ENCODE data around the gene MCTP2.

MCTP2 gene

GRCh38 chr15:94287794-94288246, 56.5 kb downstream of the MCTP2 start:
- peaks cover 15% of the 10 kb centered on the region for H3K4me1 Mint-ChIP-seq
- no peaks in the 10 kb centered on the region for H3K36me3 Mint-ChIP-seq (ENCODE audit: low read depth)
- H3K27ac Mint-ChIP-seq = peak overlapping the region in 1 of 3 experiments; percentile 87
- no peak overlapping the region for H3K4me3 Mint-ChIP-seq
- no peak for TF ChIP-seq CTCF (IDR thresholded peaks at IDR 0.05; ENCODE audit: unreplicated experiment in 3 of 3)
- H3K9me3 Mint-ChIP-seq = peaks cover 24% of the 10 kb centered on the region
- H3K27me3 Mint-ChIP-seq (ENCODE audit: low read depth) = no peaks in the 10 kb centered on the region

- no peaks in the 10 kb centered on the region for H3K27me3 Mint-ChIP-seq (ENCODE audit: low read depth)
- H3K27ac Mint-ChIP-seq = no peak overlapping the region
- no peak overlapping the region for H3K4me3 Mint-ChIP-seq
- peaks cover 24% of the 10 kb centered on the region for H3K9me3 Mint-ChIP-seq
- no peaks in the 10 kb centered on the region for H3K36me3 Mint-ChIP-seq (ENCODE audit: low read depth)
- TF ChIP-seq CTCF (IDR thresholded peaks at IDR 0.05; ENCODE audit: unreplicated experiment in 3 of 3) = no peak
- H3K4me1 Mint-ChIP-seq = peaks cover 21% of the 10 kb centered on the region
Observed at GRCh38 chr15:94290730-94291129, 59.4 kb downstream of the MCTP2 start.

GRCh38 chr15:94293411-94294402, 62.3 kb downstream of the MCTP2 start:
- peaks cover 18% of the 10 kb centered on the region for H3K4me1 Mint-ChIP-seq
- H3K4me3 Mint-ChIP-seq = no peak overlapping the region
- no peaks in the 10 kb centered on the region for H3K36me3 Mint-ChIP-seq (ENCODE audit: low read depth)
- H3K27me3 Mint-ChIP-seq (ENCODE audit: low read depth) = no peaks in the 10 kb centered on the region
- H3K27ac Mint-ChIP-seq = peak overlapping the region in 1 of 3 experiments; percentile 37
- no peak for TF ChIP-seq CTCF (IDR thresholded peaks at IDR 0.05; ENCODE audit: unreplicated experiment in 3 of 3)
- peaks cover 16% of the 10 kb centered on the region for H3K9me3 Mint-ChIP-seq

- Mint-ChIP-seq H3K27ac (no peak overlapping the region), H3K27me3 (ENCODE audit: low read depth) (no peaks in the 10 kb centered on the region), H3K4me1 (peaks cover 18% of the 10 kb centered on the region), H3K36me3 (ENCODE audit: low read depth) (no peaks in the 10 kb centered on the region), H3K4me3 (no peak overlapping the region), H3K9me3 (peaks cover 11% of the 10 kb centered on the region)
- no peak for TF ChIP-seq CTCF (IDR thresholded peaks at IDR 0.05; ENCODE audit: unreplicated experiment in 3 of 3)
Observed at GRCh38 chr15:94294556-94294955, 63.2 kb downstream of the MCTP2 start.

GRCh38 chr15:94295275-94295674, 63.9 kb downstream of the MCTP2 start:
- Mint-ChIP-seq H3K27me3 (ENCODE audit: low read depth) (no peaks in the 10 kb centered on the region), H3K36me3 (ENCODE audit: low read depth) (no peaks in the 10 kb centered on the region), H3K27ac (no peak overlapping the region), H3K9me3 (peaks cover 9% of the 10 kb centered on the region), H3K4me3 (no peak overlapping the region), H3K4me1 (peaks cover 18% of the 10 kb centered on the region)
- TF ChIP-seq CTCF (IDR thresholded peaks at IDR 0.05; ENCODE audit: unreplicated experiment in 3 of 3) = no peak

Data from nephron (organoid).